NCI-H774 (cell line): Measurements from ENCODE around the gene PRLR.
"Not testable (repeated sequence)": the region's sequence is repeated elsewhere in the genome, so short reads cannot be mapped to it uniquely, and the experiment has no call there.

Experiments used
- DNase-seq: peaks from one replicate; lab custom pipeline; 2025; lab: John Stamatoyannopoulos, UW

The PRLR gene

GRCh38 chr5:35195472-35195852 is 34.8 kb downstream of the PRLR start:
- no peak for DNase-seq

- no peak for DNase-seq
Measured at GRCh38 chr5:35194635-35195471, 35.4 kb downstream of the PRLR start.

- DNase-seq, result no peak
Measured at GRCh38 chr5:35192506-35192905, 37.8 kb downstream of the PRLR start.

DNA sequence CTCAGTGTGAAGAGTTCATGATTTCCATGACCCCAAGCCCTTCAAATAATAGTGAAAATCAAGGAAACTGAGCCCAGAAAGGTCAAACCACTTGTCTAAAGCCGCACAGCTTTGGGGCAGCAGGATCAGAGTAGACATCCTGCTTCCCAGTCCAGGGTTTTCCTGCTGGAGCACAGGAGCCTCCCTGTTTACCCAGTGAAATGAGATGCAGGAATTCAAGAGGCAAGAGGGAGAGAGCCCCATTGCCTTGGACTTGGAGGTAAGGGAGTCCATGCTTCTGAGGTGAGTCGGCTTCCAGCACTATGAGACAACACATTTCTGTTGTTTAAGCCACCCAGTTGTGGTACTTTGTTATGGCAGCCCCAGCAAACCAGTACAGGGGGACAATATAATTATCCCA is 40.5 kb downstream of the PRLR start:
- DNase-seq, result not testable (repeated sequence)

GRCh38 chr5:35188031-35188457 is 42.2 kb downstream of the PRLR start:
- DNase-seq, result no peak

- DNase-seq, result not testable (repeated sequence)
Measured at GRCh38 chr5:35187621-35188020, 42.7 kb downstream of the PRLR start.

DNA sequence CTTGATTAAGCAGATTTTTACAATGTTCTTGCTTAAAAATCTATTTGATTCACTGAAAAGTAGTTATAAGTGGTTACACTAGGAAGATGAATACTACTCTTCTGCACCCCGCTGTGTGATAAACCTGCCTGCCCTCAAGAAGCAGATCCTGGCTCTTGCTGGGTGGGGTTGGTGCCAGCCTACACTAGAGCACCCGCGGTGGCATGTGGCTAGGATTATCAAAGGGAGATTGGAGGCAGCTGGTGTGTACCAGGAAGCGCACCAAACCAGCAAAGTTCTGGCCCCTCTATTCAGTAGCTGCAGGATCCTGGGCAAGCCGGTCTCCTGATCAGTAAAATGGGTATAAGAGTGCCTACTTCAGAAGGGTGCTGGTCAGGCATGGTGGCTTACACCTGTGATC is 43.5 kb downstream of the PRLR start:
- DNase-seq, result no peak

DNA sequence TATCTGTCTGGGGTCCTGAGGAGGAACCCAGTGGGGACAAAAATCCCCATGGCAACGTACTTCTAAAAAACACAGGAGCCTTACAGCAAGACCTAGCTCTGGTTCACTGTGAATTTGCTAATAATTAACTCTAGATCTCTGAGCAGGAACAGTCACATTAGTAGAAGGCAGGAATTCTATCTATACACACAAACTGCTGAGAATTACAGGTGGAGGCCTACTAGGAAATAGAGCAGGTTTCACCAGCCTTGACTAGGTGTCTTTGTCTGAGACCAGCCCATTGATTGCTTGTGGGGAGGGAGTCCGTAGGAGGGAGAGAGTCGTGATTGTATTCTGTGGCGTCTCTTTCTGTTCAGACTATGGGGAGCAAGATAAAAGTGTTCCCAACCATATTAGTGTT is 44.8 kb downstream of the PRLR start:
- DNase-seq, result no peak

DNA sequence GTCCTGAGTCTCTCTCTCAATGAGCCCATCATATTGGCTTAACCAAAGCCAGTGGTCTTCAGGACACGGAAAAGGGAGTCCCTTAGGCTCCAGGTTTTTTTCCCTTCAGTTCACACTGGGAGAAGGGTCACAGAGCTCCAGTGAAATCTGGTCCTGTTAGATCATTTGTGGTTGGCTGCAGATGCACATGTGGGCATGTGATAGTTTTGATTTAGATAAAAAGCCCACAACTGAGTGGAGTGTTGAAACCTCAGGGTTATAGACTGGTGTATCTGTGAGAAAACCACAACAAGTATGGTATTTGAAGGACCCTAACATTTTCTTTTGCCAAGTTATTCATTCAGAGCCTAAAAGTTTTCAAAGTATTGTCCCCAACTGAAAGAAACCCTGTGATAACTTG is 46.7 kb downstream of the PRLR start:
- DNase-seq, result no peak

GRCh38 chr5:35182910-35183535 is 47.3 kb downstream of the PRLR start:
- no peak for DNase-seq

DNA sequence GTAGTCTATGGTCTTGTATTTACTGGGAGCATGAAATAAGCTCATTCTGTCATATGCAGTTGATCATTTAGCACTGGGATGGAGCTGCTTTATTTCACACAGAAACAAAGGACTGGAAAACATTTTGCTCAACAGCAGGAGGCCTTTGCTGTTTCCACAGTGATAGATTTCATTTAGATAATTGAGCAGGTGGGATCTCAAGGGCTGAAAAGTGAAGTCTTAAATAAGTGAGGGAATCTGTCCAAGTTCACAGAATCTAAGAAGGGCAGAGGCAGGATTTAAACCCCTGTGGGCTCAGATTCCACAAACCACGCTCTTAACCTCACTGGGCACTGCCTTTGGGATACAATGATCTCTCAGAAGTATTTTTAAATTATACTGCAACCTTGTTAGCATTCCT is 47.8 kb downstream of the PRLR start:
- DNase-seq, result no peak

GRCh38 chr5:35180046-35180445 is 50.2 kb downstream of the PRLR start:
- DNase-seq, result no peak

DNA sequence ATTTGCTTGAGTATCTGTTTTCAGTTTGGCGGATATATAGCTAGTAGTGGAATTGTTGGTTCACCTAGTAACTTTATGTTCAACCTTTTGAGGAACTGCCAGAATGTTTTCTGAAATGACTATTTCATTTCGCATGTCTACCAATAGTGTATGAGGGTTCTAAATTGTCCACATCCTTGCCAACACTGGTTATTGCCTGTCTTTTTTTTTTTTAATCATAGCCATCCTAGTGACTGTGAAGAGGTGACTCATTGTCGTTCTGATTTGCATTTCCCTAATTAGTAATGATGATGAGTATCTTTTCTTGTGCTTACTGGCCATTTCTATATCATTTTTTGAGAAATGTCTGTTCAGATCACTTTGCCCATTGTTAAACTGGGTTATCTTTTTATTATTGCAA is 52.5 kb downstream of the PRLR start:
- no peak for DNase-seq

GRCh38 chr5:35172533-35172932 is 57.8 kb downstream of the PRLR start:
- no peak for DNase-seq

GRCh38 chr5:35171991-35172390 is 58.3 kb downstream of the PRLR start:
- DNase-seq, result no peak

DNA sequence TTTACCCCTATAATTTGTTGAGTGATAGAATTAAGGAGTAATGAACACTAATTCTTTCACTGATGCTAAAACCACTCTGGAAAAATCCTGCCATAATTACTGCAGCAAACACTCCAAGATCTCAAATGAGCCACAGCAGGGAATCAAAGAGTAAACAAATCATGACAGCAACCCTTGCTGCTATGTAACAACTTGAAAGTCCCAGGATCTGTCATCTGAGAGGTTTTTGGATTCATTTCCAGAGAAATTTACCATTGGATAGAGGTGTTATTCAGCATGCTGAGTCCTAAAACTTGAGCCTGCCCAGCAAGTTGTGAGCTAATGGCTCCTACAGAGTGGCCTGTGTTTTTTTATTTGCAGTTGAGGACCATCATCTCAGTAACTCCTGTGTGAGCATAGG is 59.2 kb downstream of the PRLR start:
- DNase-seq, result no peak

DNA sequence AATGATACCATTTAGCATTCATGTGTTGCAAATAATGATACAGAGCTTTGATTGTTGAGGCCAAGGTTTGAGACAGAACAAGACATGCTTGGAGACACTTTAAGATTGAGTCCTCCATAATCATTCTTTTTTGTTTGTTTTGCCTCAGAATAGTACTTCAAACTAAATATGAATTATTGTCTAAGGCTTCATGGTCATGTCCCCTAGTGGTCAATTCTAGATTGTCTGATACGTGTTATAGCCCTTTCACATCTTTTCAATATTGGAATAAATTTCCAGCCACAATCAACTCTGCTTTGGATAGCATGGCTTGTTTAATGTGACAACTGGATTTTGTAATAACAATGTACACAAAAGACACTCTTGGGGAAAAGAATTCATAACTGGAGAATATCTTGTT is 64.2 kb downstream of the PRLR start:
- DNase-seq, result no peak

GRCh38 chr5:35164860-35165542 is 65.3 kb downstream of the PRLR start:
- no peak for DNase-seq

- no peak for DNase-seq
Measured at GRCh38 chr5:35163710-35164033, 66.6 kb downstream of the PRLR start.

GRCh38 chr5:35162848-35163709 is 67.2 kb downstream of the PRLR start:
- DNase-seq, result no peak

DNA sequence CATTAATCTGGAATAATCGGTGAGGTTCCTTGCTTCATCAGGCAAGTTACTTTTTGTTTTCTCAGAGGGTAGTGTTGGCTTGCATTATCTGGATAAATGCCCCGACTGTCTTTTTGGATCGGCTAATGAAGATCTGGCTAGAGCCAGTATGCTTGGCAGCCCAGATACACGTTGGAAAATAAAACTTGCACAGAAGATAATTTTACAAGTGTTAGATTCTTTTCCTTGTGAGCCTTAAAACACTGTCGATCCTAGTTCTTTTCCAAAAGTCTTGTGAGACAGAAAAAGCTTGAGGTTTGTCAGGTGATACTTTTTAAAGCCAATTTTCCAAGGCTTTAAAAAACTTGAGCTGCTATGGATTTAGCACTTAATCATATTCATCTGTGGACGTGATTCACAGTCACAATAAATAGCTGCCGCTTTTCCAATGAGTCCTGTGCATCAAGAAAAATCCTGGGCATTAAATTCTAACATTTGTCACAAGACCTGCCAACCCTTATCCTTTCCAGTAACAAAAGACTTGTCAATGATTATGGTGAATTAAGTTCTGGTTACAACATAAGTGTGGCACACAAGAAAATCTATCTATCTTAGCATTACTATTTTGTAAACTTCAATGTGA is 68.5 kb downstream of the PRLR start:
- no peak for DNase-seq
